Fibroblast of lung (primary cell): ENCODE data around the gene FLNB. TPM values are rescaled to one million over a fixed set of nuclear protein-coding genes. Genes with fewer than 3 reads are reported as not detected.

Experiments
- DNase-seq, 2 donors: peaks; one replicate each; pipeline versions ENCODE4 v3.0.0 to v3.0.0-alpha.2; 2010; ENCODE audit warnings: low read depth in 2 of 2
- H2AFZ ChIP-seq: 2 replicates; pipeline ENCODE4 v1.5.1; 2012; ENCODE audit warnings: low read length, control low read depth, inconsistent platforms
- H3K27ac ChIP-seq: 2 replicates; pipeline ENCODE4 v1.5.1; 2011; ENCODE audit warnings: low read length, control low read depth; ENCODE audit not compliant: insufficient read depth
- H3K27me3 ChIP-seq: 2 replicates; pipeline ENCODE4 v1.5.1; 2011; ENCODE audit warnings: mild to moderate bottlenecking, low read length; ENCODE audit not compliant: control insufficient read depth, insufficient read depth
- H3K36me3 ChIP-seq: 2 replicates; pipeline ENCODE4 v1.5.1; 2011; ENCODE audit warnings: low read length; ENCODE audit not compliant: control insufficient read depth, insufficient read depth
- H3K4me1 ChIP-seq: 2 replicates; pipeline ENCODE4 v1.5.1; 2011; ENCODE audit warnings: low read length; ENCODE audit not compliant: control insufficient read depth, insufficient read depth; ENCODE audit errors: extremely low read depth
- H3K4me2 ChIP-seq: 2 replicates; pipeline ENCODE4 v1.5.1; 2011; ENCODE audit warnings: low read length, control low read depth; ENCODE audit not compliant: insufficient read depth; ENCODE audit errors: extremely low read depth
- H3K4me3 ChIP-seq, 4 experiments: fragments of 200-600 bp in 1 of 4; sonication (generic) in 1 of 4; replicated peaks in 1 of 4; 2 replicates each; pipeline ENCODE4 v1.5.1; 2011 to 2016; ENCODE audit warnings: low read length in 4 of 4, low read depth in 3 of 4, mild to moderate bottlenecking in 3 of 4, control low read depth in 2 of 4, inconsistent platforms in 1 of 4, mixed read lengths in 1 of 4; ENCODE audit not compliant: insufficient read depth in 1 of 4; ENCODE audit errors: control extremely low read depth in 1 of 4
- H3K79me2 ChIP-seq: 2 replicates; pipeline ENCODE4 v1.5.1; 2012; ENCODE audit warnings: mild to moderate bottlenecking, low read length, inconsistent platforms; ENCODE audit not compliant: control insufficient read depth, insufficient read depth
- H3K9ac ChIP-seq: 2 replicates; pipeline ENCODE4 v1.5.1; 2011; ENCODE audit warnings: mild to moderate bottlenecking, low read length, control low read depth; ENCODE audit not compliant: insufficient read depth
- H3K9me3 ChIP-seq: 2 replicates; pipeline ENCODE4 v1.5.1; 2012; ENCODE audit warnings: low read depth, low read length; ENCODE audit not compliant: control insufficient read depth, insufficient read depth
- H4K20me1 ChIP-seq: 2 replicates; pipeline ENCODE4 v1.5.1; 2011; ENCODE audit warnings: low read length; ENCODE audit not compliant: control insufficient read depth, insufficient read depth; ENCODE audit errors: extremely low read depth
- CTCF ChIP-seq, 2 donors: IDR thresholded peaks in 1 of 2; conservative IDR thresholded peaks in 1 of 2; 1 replicate in 1 of 2; 2 replicates in 1 of 2; pipeline ENCODE4 v1.5.1; 2011 to 2012; ENCODE audit warnings: low read length in 2 of 2, control low read depth in 1 of 2, inconsistent platforms in 1 of 2, low read depth in 1 of 2, mild to moderate bottlenecking in 1 of 2
- EZH2 ChIP-seq: IDR thresholded peaks from 2 replicates; pipeline ENCODE4 v1.5.1; 2012; ENCODE audit warnings: low read length, control low read depth, mild to moderate bottlenecking; ENCODE audit errors: missing control alignments
- polyA plus RNA-seq, 2 donors: library from polyadenylated mRNA; depleted of rRNA in 1 of 2; stranded (reverse) in 1 of 2; unstranded in 1 of 2; fragments of >200 nt; gene quantifications; 2 replicates each; pipeline ENCODE4 v1.2.1, GENCODE V29; 2011 to 2012; ENCODE audit warnings: missing spikeins in 1 of 2
- total RNA-seq: library from RNA; depleted of rRNA; stranded (reverse); fragments of >200 nt; gene quantifications from 2 replicates; pipeline ENCODE4 v1.2.1, GENCODE V29; 2014

FLNB gene
- total and polyA plus RNA-seq, 2 donors (not counting 1 experiment from before 2014, with no cell fraction given), result 81.7 to 105 TPM

GRCh38 chr3:58041826-58042324, 33.7 kb downstream of the FLNB start:
- Histone ChIP-seq H3K27me3 (no peaks in the 10 kb centered on the region), H3K9me3 (no peaks in the 10 kb centered on the region), H4K20me1 (no peaks in the 10 kb centered on the region), H3K79me2 (peaks cover 77% of the 10 kb centered on the region), H3K4me2 (peak overlapping the region; percentile 45), H3K9ac (no peak overlapping the region), H3K27ac (peak overlapping the region; percentile 51), H3K36me3 (no peaks in the 10 kb centered on the region), H2AFZ (no peak overlapping the region), H3K4me1 (peaks cover 37% of the 10 kb centered on the region), H3K4me3 (no peak overlapping the region)
- TF ChIP-seq EZH2, result no peak
- TF ChIP-seq CTCF (conservative IDR thresholded peaks at IDR 0.05 in 1 of 2, IDR thresholded peaks at IDR 0.05 in 1 of 2; ENCODE audit: low read depth in 1 of 2, low read length in 2 of 2), result no peak
- peak; percentile 44 to 98 for DNase-seq

- H3K9me3 ChIP-seq, result no peaks in the 10 kb centered on the region
- H3K4me1 ChIP-seq, result peaks cover 39% of the 10 kb centered on the region
- H3K27me3 ChIP-seq, result no peaks in the 10 kb centered on the region
- no peak overlapping the region for H2AFZ ChIP-seq
- H3K36me3 ChIP-seq, result no peaks in the 10 kb centered on the region
- DNase-seq, result no peak
- H4K20me1 ChIP-seq, result no peaks in the 10 kb centered on the region
- H3K27ac ChIP-seq, result peak overlapping the region; percentile 23
- no peak for TF ChIP-seq CTCF (conservative IDR thresholded peaks at IDR 0.05 in 1 of 2, IDR thresholded peaks at IDR 0.05 in 1 of 2; ENCODE audit: low read depth in 1 of 2, low read length in 2 of 2)
- no peak for TF ChIP-seq EZH2
- H3K9ac ChIP-seq, result no peak overlapping the region
- no peak overlapping the region for H3K4me3 ChIP-seq
- peaks cover 71% of the 10 kb centered on the region for H3K79me2 ChIP-seq
- no peak overlapping the region for H3K4me2 ChIP-seq
Measured at GRCh38 chr3:58042947-58043707, 34.9 kb downstream of the FLNB start.

- Histone ChIP-seq H3K27ac (peak overlapping the region; percentile 22), H3K4me3 (no peak overlapping the region), H3K27me3 (no peaks in the 10 kb centered on the region), H3K4me2 (no peak overlapping the region), H3K79me2 (peaks cover 70% of the 10 kb centered on the region), H4K20me1 (no peaks in the 10 kb centered on the region), H3K36me3 (no peaks in the 10 kb centered on the region), H3K4me1 (peaks cover 44% of the 10 kb centered on the region), H3K9ac (no peak overlapping the region), H3K9me3 (no peaks in the 10 kb centered on the region), H2AFZ (no peak overlapping the region)
- DNase-seq, result no peak
- TF ChIP-seq CTCF (conservative IDR thresholded peaks at IDR 0.05 in 1 of 2, IDR thresholded peaks at IDR 0.05 in 1 of 2; ENCODE audit: low read depth in 1 of 2, low read length in 2 of 2) (no peak), EZH2 (no peak)
Measured at GRCh38 chr3:58043933-58044332, 35.7 kb downstream of the FLNB start.
